ENCODE measurements around the gene SPATA33.

SPATA33 gene

DNA sequence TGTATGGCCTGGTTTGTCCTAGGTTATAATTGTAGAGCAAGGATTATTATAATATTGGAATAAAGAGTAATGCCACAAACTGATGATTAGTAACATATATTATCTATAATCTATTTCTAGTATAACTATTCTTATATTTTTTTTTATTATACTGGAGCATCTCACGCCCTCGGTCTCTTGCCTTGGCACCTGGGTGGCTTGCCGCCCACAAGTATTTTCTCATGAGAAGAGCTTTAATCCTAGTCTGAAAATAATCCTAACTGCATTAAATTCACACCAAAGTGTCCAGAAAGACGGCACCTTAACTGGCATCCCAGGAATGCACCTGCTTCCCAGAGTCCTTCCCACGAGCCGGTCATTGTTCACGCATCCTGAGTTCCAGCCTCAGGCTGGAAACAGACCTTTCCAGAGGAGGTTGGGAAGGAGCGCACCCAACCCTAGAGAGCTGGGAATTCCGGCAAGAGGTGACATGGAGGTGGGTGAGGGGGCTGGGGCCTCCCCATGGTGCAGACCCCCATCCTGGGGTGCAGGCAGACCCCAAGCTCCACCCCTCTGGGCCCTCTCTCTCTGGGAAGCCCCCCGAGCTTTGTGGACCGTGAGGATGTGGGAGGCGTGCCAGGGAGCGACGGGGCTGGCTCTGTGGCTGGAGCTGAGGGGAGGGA is 16.0 kb upstream of the SPATA33 start:
- TF ChIP-seq, protein P1, sequence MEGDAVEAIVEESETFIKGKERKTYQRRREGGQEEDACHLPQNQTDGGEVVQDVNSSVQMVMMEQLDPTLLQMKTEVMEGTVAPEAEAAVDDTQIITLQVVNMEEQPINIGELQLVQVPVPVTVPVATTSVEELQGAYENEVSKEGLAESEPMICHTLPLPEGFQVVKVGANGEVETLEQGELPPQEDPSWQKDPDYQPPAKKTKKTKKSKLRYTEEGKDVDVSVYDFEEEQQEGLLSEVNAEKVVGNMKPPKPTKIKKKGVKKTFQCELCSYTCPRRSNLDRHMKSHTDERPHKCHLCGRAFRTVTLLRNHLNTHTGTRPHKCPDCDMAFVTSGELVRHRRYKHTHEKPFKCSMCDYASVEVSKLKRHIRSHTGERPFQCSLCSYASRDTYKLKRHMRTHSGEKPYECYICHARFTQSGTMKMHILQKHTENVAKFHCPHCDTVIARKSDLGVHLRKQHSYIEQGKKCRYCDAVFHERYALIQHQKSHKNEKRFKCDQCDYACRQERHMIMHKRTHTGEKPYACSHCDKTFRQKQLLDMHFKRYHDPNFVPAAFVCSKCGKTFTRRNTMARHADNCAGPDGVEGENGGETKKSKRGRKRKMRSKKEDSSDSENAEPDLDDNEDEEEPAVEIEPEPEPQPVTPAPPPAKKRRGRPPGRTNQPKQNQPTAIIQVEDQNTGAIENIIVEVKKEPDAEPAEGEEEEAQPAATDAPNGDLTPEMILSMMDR (IDR thresholded peaks at IDR 0.05; ENCODE audit: insufficient read depth, low read depth, low read length, missing control alignments): no peak
- no peak overlapping the region for H3K4me3 ChIP-seq (ENCODE audit: low read length)
- DNase-seq (ENCODE audit: low read depth): no peak

DNA sequence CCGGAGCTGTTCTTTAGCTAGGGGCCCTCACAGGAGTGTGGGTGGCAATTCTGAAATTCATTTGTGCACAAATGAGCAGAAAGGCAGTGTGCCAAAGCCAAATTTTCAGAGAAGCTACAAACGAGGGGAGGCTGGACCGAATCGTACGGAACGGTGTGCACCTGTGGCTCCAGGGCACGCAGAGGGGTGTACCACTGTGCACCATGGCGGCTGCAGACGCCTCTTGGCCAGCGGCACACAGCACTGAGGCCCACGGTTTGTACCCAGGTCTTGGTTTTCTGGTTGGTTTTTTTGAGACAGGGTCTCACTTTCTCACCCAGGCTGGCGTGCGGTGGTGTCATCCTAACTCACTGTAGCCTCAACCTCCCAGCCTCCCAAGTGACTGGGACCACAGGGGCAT is 15.1 kb upstream of the SPATA33 start:
- TF ChIP-seq, protein P1 (IDR thresholded peaks at IDR 0.05; ENCODE audit: insufficient read depth, low read depth, low read length, missing control alignments): no peak
- no peak overlapping the region for H3K4me3 ChIP-seq (ENCODE audit: low read length)
- DNase-seq (ENCODE audit: low read depth): no peak

DNA sequence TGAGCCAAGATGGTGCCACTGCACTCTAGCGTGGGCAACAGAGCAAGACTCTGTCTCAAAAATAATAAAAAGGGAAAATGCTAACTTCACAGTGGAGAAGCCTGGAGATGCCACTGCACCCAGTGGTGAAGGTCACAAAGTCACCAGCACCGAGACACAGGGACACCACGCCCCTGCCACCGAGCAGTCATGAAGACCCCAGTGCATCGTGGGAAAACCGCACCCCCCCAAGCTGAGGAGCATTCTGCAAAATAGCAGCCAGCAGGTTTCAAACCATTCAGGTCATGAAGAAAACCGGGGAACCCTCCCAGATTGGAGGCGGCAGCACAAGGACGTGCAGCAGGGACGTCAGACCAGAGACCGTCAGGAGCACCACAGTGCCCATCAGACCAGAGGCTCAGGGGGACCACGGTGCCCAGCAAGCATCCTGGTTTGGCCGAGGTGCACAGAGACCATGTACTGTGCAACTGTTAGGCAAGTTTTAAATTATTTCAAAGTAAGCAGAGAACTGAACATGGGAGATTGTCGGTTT is 13.8 kb upstream of the SPATA33 start:
- H3K4me3 ChIP-seq (ENCODE audit: low read length): no peak overlapping the region
- DNase-seq (ENCODE audit: low read depth): no peak
- TF ChIP-seq, protein P1 (IDR thresholded peaks at IDR 0.05; ENCODE audit: insufficient read depth, low read depth, low read length, missing control alignments): no peak

DNA sequence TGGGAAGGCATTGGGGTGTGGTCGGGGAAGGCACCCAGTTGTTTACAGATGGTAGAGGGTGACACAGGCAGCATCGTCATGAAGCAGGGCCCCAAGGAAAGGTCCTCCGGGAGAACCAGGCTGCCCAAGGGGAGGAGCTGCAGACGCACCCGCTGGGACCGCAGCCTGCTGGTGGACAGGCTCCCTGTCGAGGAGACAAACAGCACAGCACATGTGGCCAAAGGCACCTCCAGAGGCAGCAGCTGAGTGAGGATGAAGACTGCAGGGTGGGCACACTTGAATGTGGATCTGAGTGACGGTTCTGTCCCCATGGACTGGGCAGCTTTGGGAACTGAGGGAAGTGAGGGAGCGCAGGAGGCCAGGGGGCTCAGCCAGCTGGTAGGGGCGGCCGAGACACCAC is 12.5 kb upstream of the SPATA33 start:
- TF ChIP-seq, protein P1 (IDR thresholded peaks at IDR 0.05; ENCODE audit: insufficient read depth, low read depth, low read length, missing control alignments): no peak
- no peak for DNase-seq (ENCODE audit: low read depth)
- no peak overlapping the region for H3K4me3 ChIP-seq (ENCODE audit: low read length)

DNA sequence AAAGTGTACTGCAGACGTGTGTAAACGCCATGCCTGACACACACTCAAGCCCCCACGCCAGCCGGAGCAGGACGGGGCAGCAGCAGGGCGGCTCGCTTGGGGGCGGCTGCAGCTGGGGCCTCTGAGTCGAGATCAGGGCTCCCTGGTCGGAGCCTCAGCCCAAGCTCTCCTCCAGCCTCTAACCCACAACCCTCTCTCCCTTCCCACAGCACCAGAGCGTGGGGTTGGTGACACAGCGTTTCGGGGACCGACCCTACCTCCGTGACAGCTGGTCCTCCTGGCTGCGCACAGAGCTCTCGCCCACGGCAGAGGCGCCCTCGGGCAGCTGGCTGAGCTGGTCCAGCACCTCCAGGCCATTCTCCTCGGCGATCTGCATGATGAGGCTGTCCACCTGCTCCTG is 11.4 kb upstream of the SPATA33 start:
- no peak overlapping the region for H3K4me3 ChIP-seq (ENCODE audit: low read length)
- TF ChIP-seq, protein P1 (IDR thresholded peaks at IDR 0.05; ENCODE audit: insufficient read depth, low read depth, low read length, missing control alignments): no peak
- DNase-seq (ENCODE audit: low read depth): no peak

DNA sequence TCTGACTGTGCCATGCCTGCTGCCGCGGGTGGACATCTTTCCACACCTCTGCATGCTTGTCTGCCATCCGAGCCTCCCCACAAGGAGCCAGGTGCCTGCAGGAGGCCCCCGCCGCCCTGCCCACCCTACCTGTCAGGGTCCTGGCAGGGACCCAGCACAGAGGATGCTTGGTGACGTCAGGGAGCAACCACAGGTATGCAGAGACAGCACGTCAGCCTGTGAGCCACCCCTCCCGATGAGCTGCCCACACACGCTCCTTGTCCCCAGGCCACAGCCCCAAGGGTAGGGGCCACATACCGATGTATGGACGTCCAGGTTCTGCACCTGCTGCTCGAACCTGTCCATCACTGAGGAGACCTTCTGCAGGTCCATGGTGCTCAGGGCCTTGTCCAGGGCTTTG is 10.7 kb upstream of the SPATA33 start:
- DNase-seq (ENCODE audit: low read depth): peak; percentile 83
- no peak overlapping the region for H3K4me3 ChIP-seq (ENCODE audit: low read length)
- TF ChIP-seq, protein P1 (IDR thresholded peaks at IDR 0.05; ENCODE audit: insufficient read depth, low read depth, low read length, missing control alignments): no peak

DNA sequence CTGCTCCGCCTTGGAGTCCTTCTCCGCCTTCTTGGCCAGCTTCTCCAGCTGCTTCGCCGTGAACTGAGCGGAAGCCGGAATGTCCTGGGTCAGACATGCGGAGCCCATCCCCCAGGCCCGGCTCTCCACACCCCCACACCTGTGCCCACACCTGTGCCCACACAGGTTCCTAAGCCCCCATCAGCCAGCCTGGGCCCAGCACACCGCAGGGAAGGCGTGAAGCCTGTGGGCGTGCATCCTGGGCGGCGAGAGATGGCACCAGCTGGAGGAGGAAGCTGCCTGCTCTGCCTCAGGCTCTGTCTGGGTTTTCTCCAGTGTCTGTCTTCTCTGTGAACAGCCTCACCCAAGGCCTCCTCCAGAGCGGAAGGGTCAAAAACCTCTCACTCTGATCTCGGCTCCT is 6.1 kb upstream of the SPATA33 start:
- DNase-seq (ENCODE audit: low read depth): no peak
- no peak overlapping the region for H3K4me3 ChIP-seq (ENCODE audit: low read length)
- TF ChIP-seq, protein P1 (IDR thresholded peaks at IDR 0.05; ENCODE audit: insufficient read depth, low read depth, low read length, missing control alignments): no peak

Data from epithelial cell of esophagus (primary cell).